ENCODE results near the gene PLXNA2.

- no peak for TF ChIP-seq EZH2 (IDR thresholded peaks at IDR 0.05; ENCODE audit: borderline replicate concordance, insufficient read depth, low read depth, low read length, poor library complexity, severe bottlenecking)
- no peak for TF ChIP-seq CTCF (IDR thresholded peaks at IDR 0.05)
Observed at GRCh38 chr1:208189183-208189582, 55.0 kb downstream of the PLXNA2 start.
